Astrocyte of the spinal cord (primary cell): ENCODE results near the gene MTHFD1.

Source experiments
- DNase-seq: peaks from one replicate; pipeline ENCODE4 v3.0.0; 2011; ENCODE audit warnings: low read depth, low spot score
- H3K4me3 ChIP-seq: 2 replicates; pipeline ENCODE4 v1.5.1; 2011; ENCODE audit warnings: low read depth, mild to moderate bottlenecking, low read length, moderate library complexity
- CTCF ChIP-seq: IDR thresholded peaks from 2 replicates; pipeline ENCODE4 v1.5.1; 2012; ENCODE audit warnings: low read depth, mild to moderate bottlenecking, low read length, inconsistent platforms
- in situ Hi-C: cut with HindIII; loops from 2 replicates; pipeline ENCODE4 v1.10.0; 2017; ENCODE audit warnings: low sequenced_read_pairs

The MTHFD1 gene

GRCh38 chr14:64394423-64394822 lies 6.3 kb downstream of the MTHFD1 start:
- no peak for TF ChIP-seq CTCF
- H3K4me3 ChIP-seq: no peak overlapping the region

GRCh38 chr14:64394977-64395633 lies 7.0 kb downstream of the MTHFD1 start:
- in situ Hi-C loops: no loop called here
- H3K4me3 ChIP-seq: no peak overlapping the region
- TF ChIP-seq CTCF: no peak
- DNase-seq: no peak

More at GRCh38 chr14:64394423-64394822, 6.3 kb downstream of the MTHFD1 start:
- in situ Hi-C loops: no loop called here
- no peak for DNase-seq

GRCh38 chr14:64400829-64401459 lies 12.8 kb downstream of the MTHFD1 start:
- no peak for DNase-seq
- no peak for TF ChIP-seq CTCF
- H3K4me3 ChIP-seq: no peak overlapping the region
- in situ Hi-C loops: no loop called here

- TF ChIP-seq CTCF: no peak
- in situ Hi-C loops: no loop called here
- no peak for DNase-seq
- no peak overlapping the region for H3K4me3 ChIP-seq
Observed at GRCh38 chr14:64401949-64402348, 13.8 kb downstream of the MTHFD1 start.

- H3K4me3 ChIP-seq: no peak overlapping the region
- DNase-seq: no peak
- in situ Hi-C loops: no loop called here
- TF ChIP-seq CTCF: no peak
Observed at GRCh38 chr14:64405295-64405694, 17.1 kb downstream of the MTHFD1 start.

GRCh38 chr14:64407329-64407728 lies 19.2 kb downstream of the MTHFD1 start:
- no peak for DNase-seq
- no peak overlapping the region for H3K4me3 ChIP-seq
- TF ChIP-seq CTCF: no peak
- in situ Hi-C loops: no loop called here
